Adrenal gland (tissue), 5 donors: ENCODE results near the gene FBXL5.

Source experiments
- POLR2A ChIP-seq, 2 donors: fragments of 450-650 bp; IDR thresholded peaks; one replicate each; pipeline ENCODE4 v1.6.1; 2017; ENCODE audit warnings: antibody characterized with exemption in 2 of 2, mild to moderate bottlenecking in 2 of 2, moderate library complexity in 1 of 2
- TF ChIP-seq, protein P1 (sequence below), 6 experiments: fragments of 450-650 bp in 4 of 6; fragments of 200-600 bp in 2 of 6; sonication (generic) in 1 of 6; IDR thresholded peaks; 1 replicate in 5 of 6; 2 replicates in 1 of 6; pipeline versions ENCODE4 v1.5.1 to v1.8.0; 2016 to 2021; ENCODE audit warnings: antibody characterized with exemption in 6 of 6, mild to moderate bottlenecking in 2 of 6, moderate library complexity in 1 of 6
- donor health status: DM: no; HTN: no; CAD: no.

- TF ChIP-seq, protein P1, sequence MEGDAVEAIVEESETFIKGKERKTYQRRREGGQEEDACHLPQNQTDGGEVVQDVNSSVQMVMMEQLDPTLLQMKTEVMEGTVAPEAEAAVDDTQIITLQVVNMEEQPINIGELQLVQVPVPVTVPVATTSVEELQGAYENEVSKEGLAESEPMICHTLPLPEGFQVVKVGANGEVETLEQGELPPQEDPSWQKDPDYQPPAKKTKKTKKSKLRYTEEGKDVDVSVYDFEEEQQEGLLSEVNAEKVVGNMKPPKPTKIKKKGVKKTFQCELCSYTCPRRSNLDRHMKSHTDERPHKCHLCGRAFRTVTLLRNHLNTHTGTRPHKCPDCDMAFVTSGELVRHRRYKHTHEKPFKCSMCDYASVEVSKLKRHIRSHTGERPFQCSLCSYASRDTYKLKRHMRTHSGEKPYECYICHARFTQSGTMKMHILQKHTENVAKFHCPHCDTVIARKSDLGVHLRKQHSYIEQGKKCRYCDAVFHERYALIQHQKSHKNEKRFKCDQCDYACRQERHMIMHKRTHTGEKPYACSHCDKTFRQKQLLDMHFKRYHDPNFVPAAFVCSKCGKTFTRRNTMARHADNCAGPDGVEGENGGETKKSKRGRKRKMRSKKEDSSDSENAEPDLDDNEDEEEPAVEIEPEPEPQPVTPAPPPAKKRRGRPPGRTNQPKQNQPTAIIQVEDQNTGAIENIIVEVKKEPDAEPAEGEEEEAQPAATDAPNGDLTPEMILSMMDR (IDR thresholded peaks at IDR 0.05): no peak
- TF ChIP-seq POLR2A (IDR thresholded peaks at IDR 0.05): no peak
Observed at GRCh38 chr4:15648600-15648999, 6.6 kb downstream of the FBXL5 start.
